Fibroblast of lung (primary cell): ENCODE data around the gene CRKL. TPM values are rescaled to one million over a fixed set of nuclear protein-coding genes. Genes with fewer than 3 reads are reported as not detected.

Source experiments
- DNase-seq, 2 donors: peaks; one replicate each; pipeline versions ENCODE4 v3.0.0 to v3.0.0-alpha.2; 2010; ENCODE audit warnings: low read depth in 2 of 2
- H2AFZ ChIP-seq: 2 replicates; pipeline ENCODE4 v1.5.1; 2012; ENCODE audit warnings: low read length, control low read depth, inconsistent platforms
- H3K27ac ChIP-seq: 2 replicates; pipeline ENCODE4 v1.5.1; 2011; ENCODE audit warnings: low read length, control low read depth; ENCODE audit not compliant: insufficient read depth
- H3K27me3 ChIP-seq: 2 replicates; pipeline ENCODE4 v1.5.1; 2011; ENCODE audit warnings: mild to moderate bottlenecking, low read length; ENCODE audit not compliant: control insufficient read depth, insufficient read depth
- H3K36me3 ChIP-seq: 2 replicates; pipeline ENCODE4 v1.5.1; 2011; ENCODE audit warnings: low read length; ENCODE audit not compliant: control insufficient read depth, insufficient read depth
- H3K4me1 ChIP-seq: 2 replicates; pipeline ENCODE4 v1.5.1; 2011; ENCODE audit warnings: low read length; ENCODE audit not compliant: control insufficient read depth, insufficient read depth; ENCODE audit errors: extremely low read depth
- H3K4me2 ChIP-seq: 2 replicates; pipeline ENCODE4 v1.5.1; 2011; ENCODE audit warnings: low read length, control low read depth; ENCODE audit not compliant: insufficient read depth; ENCODE audit errors: extremely low read depth
- H3K4me3 ChIP-seq, 4 experiments: fragments of 200-600 bp in 1 of 4; sonication (generic) in 1 of 4; replicated peaks in 1 of 4; 2 replicates each; pipeline ENCODE4 v1.5.1; 2011 to 2016; ENCODE audit warnings: low read length in 4 of 4, low read depth in 3 of 4, mild to moderate bottlenecking in 3 of 4, control low read depth in 2 of 4, inconsistent platforms in 1 of 4, mixed read lengths in 1 of 4; ENCODE audit not compliant: insufficient read depth in 1 of 4; ENCODE audit errors: control extremely low read depth in 1 of 4
- H3K79me2 ChIP-seq: 2 replicates; pipeline ENCODE4 v1.5.1; 2012; ENCODE audit warnings: mild to moderate bottlenecking, low read length, inconsistent platforms; ENCODE audit not compliant: control insufficient read depth, insufficient read depth
- H3K9ac ChIP-seq: 2 replicates; pipeline ENCODE4 v1.5.1; 2011; ENCODE audit warnings: mild to moderate bottlenecking, low read length, control low read depth; ENCODE audit not compliant: insufficient read depth
- H3K9me3 ChIP-seq: 2 replicates; pipeline ENCODE4 v1.5.1; 2012; ENCODE audit warnings: low read depth, low read length; ENCODE audit not compliant: control insufficient read depth, insufficient read depth
- H4K20me1 ChIP-seq: 2 replicates; pipeline ENCODE4 v1.5.1; 2011; ENCODE audit warnings: low read length; ENCODE audit not compliant: control insufficient read depth, insufficient read depth; ENCODE audit errors: extremely low read depth
- CTCF ChIP-seq, 2 donors: IDR thresholded peaks in 1 of 2; conservative IDR thresholded peaks in 1 of 2; 1 replicate in 1 of 2; 2 replicates in 1 of 2; pipeline ENCODE4 v1.5.1; 2011 to 2012; ENCODE audit warnings: low read length in 2 of 2, control low read depth in 1 of 2, inconsistent platforms in 1 of 2, low read depth in 1 of 2, mild to moderate bottlenecking in 1 of 2
- EZH2 ChIP-seq: IDR thresholded peaks from 2 replicates; pipeline ENCODE4 v1.5.1; 2012; ENCODE audit warnings: low read length, control low read depth, mild to moderate bottlenecking; ENCODE audit errors: missing control alignments
- polyA minus RNA-seq: library from RNA; depleted of rRNA, polyadenylated mRNA; stranded (reverse); fragments of >200 nt; gene quantifications from 2 replicates; pipeline ENCODE4 v1.2.3, GENCODE V29; 2011; ENCODE audit warnings: low replicate concordance
- polyA plus RNA-seq, 2 donors: library from polyadenylated mRNA; depleted of rRNA in 1 of 2; stranded (reverse) in 1 of 2; unstranded in 1 of 2; fragments of >200 nt; gene quantifications; 2 replicates each; pipeline ENCODE4 v1.2.1, GENCODE V29; 2011 to 2012; ENCODE audit warnings: missing spikeins in 1 of 2
- total RNA-seq: library from RNA; depleted of rRNA; stranded (reverse); fragments of >200 nt; gene quantifications from 2 replicates; pipeline ENCODE4 v1.2.1, GENCODE V29; 2014

Gene CRKL
- total RNA-seq (39.8 and 45.1 TPM in 2 replicates), polyA plus RNA-seq (23.8 and 26.0 TPM in 2 replicates), polyA minus RNA-seq (31.1 and 39.1 TPM in 2 replicates)
- polyA plus RNA-seq (2012) = 23.9 and 24.4 TPM in 2 replicates

GRCh38 chr22:20916916-20917810 lies at the start of gene CRKL:
CRKL (plus strand) TSS chr22:20917407; CDS start chr22:20917935, 528 bp downstream.
- Histone ChIP-seq H3K27me3 (no peaks in the 10 kb centered on the region), H3K4me1 (peaks cover 11% of the 10 kb centered on the region), H4K20me1 (no peaks in the 10 kb centered on the region), H3K4me2 (peak within 1 kb of the TSS; percentile 100), H3K79me2 (peaks cover 47% of the 10 kb centered on the region), H3K27ac (peak within 1 kb of the TSS; percentile 95), H3K36me3 (no peaks in the 10 kb centered on the region), H3K9ac (peak within 1 kb of the TSS; percentile 93), H3K4me3 (peak within 1 kb of the TSS; percentile 75 to 99 (median 90)), H2AFZ (peak within 1 kb of the TSS; percentile 96), H3K9me3 (no peaks in the 10 kb centered on the region)
- TF ChIP-seq CTCF (conservative IDR thresholded peaks at IDR 0.05 in 1 of 2, IDR thresholded peaks at IDR 0.05 in 1 of 2; ENCODE audit: low read depth in 1 of 2, low read length in 2 of 2) (peak; percentile 81 to 82), EZH2 (no peak)
- DNase-seq = peak; percentile 93 to 97

GRCh38 chr22:20868025-20868962 lies 48.9 kb upstream of the CRKL start:
- Histone ChIP-seq H3K27me3 (no peaks in the 10 kb centered on the region), H3K4me2 (no peak overlapping the region), H2AFZ (no peak overlapping the region)

More at GRCh38 chr22:20868025-20868962, 48.9 kb upstream of the CRKL start:
- Histone ChIP-seq H3K27ac (peak overlapping the region; percentile 14), H3K79me2 (no peaks in the 10 kb centered on the region), H3K36me3 (peaks cover 4% of the 10 kb centered on the region), H4K20me1 (no peaks in the 10 kb centered on the region), H3K9me3 (no peaks in the 10 kb centered on the region), H3K4me1 (peaks cover 11% of the 10 kb centered on the region), H3K9ac (no peak overlapping the region), H3K4me3 (no peak overlapping the region)
- peak in 1 of 2 donors; percentile 52 for DNase-seq
- TF ChIP-seq EZH2 (no peak), CTCF (conservative IDR thresholded peaks at IDR 0.05 in 1 of 2, IDR thresholded peaks at IDR 0.05 in 1 of 2; ENCODE audit: low read depth in 1 of 2, low read length in 2 of 2) (no peak)
